Stimulated activated naive B cell treated with anti-CD40 and anti-IgM and Interleukin-4, amounts not matched to agents 10 μg/mL and 1 μg/mL and 100 μg/mL, for 72 hours (primary cell): Measurements from ENCODE around the gene IST1.
"Not testable (repeated sequence)": the region's sequence is repeated elsewhere in the genome, so short reads cannot be mapped to it uniquely, and the experiment has no call there.

Experiments used
- ATAC-seq, 2 donors: fragments of 150-1000 bp; cut with Tn5 transposase; replicated peaks; 2 replicates each; pipeline ENCODE4 v1.10.0; 2021; ENCODE audit warnings: moderate library complexity in 1 of 2
- DNase-seq: peaks from one replicate; pipeline ENCODE4 v3.0.0; 2021
- H3K27ac Mint-ChIP-seq: one replicate; pipeline ENCODE4 v1.8.0; 2022; ENCODE audit warnings: mild to moderate bottlenecking, mixed read lengths
- H3K27me3 Mint-ChIP-seq, 2 donors: one replicate each; pipeline ENCODE4 v1.8.0; 2022; ENCODE audit warnings: mixed read lengths in 2 of 2
- H3K36me3 Mint-ChIP-seq, 2 donors: one replicate each; pipeline ENCODE4 v1.8.0; 2022; ENCODE audit warnings: mixed read lengths in 2 of 2, mild to moderate bottlenecking in 1 of 2
- H3K4me1 Mint-ChIP-seq, 2 donors: one replicate each; pipeline ENCODE4 v1.8.0; 2022; ENCODE audit warnings: mixed read lengths in 2 of 2, mild to moderate bottlenecking in 1 of 2
- H3K4me3 Mint-ChIP-seq, 2 donors: one replicate each; pipeline ENCODE4 v1.8.0; 2022; ENCODE audit warnings: mild to moderate bottlenecking in 2 of 2, mixed read lengths in 2 of 2, moderate library complexity in 1 of 2
- H3K9me3 Mint-ChIP-seq, 2 donors: one replicate each; pipeline ENCODE4 v1.8.0; 2022; ENCODE audit warnings: mixed read lengths in 2 of 2, mild to moderate bottlenecking in 1 of 2

Gene IST1

GRCh38 chr16:71894229-71894920 lies 956 bp upstream of the IST1 start:
- H3K27me3 Mint-ChIP-seq = no peaks in the 10 kb centered on the region
- H3K4me1 Mint-ChIP-seq = peaks cover 3 to 23% of the 10 kb centered on the region in 2 donors
- peaks cover 8 to 9% of the 10 kb centered on the region in 2 donors for H3K36me3 Mint-ChIP-seq
- peak overlapping the region; percentile 87 to 99 for H3K4me3 Mint-ChIP-seq
- H3K9me3 Mint-ChIP-seq = no peaks in the 10 kb centered on the region
- ATAC-seq (peak; percentile 22 to 24), DNase-seq (peak; percentile 11)
- peak overlapping the region; percentile 99 for H3K27ac Mint-ChIP-seq

DNA sequence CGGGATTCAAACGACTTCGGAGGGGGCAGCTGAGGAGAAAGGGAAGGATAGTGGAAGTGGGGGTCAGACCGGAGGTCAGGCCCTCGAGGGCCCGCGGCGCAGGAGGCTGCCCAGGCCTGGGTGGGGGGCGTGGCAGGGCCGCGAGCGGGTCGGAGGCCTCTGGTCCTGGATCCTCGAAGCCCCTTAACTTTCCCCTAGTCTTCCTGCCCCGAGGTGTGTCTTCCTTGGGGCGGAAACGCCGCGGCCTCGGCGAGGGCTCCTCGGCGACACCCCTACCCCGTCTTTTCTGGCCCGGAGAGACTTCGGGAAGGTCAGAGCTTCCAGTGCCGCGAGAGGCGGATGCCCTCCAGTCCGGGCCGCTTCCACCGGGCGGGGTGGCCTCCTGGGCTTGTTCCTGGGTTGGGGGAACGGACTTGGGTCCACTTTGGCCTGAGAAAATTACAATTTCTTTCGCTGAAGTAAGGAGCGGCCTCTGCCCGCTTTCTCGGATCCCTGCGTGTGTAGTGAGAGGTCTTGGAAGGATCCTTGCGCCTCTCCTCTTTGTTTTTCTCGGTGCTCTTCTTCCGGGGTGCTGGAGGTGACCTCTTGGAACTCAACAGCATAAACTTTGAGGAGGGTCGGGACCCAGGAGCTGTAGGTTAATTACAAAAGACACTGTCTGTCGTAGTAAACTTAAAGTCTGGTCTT lies 491 bp downstream of the IST1 start:
- H3K9me3 Mint-ChIP-seq = no peaks in the 10 kb centered on the region
- peak; percentile 22 to 33 for ATAC-seq
- no peaks in the 10 kb centered on the region for H3K27me3 Mint-ChIP-seq
- peaks cover 9 to 13% of the 10 kb centered on the region in 2 donors for H3K36me3 Mint-ChIP-seq
- H3K4me1 Mint-ChIP-seq = peaks cover 8 to 37% of the 10 kb centered on the region in 2 donors
- peak overlapping the region; percentile 99 for H3K27ac Mint-ChIP-seq
- no peak for DNase-seq
- H3K4me3 Mint-ChIP-seq = peak overlapping the region; percentile 87 to 99

DNA sequence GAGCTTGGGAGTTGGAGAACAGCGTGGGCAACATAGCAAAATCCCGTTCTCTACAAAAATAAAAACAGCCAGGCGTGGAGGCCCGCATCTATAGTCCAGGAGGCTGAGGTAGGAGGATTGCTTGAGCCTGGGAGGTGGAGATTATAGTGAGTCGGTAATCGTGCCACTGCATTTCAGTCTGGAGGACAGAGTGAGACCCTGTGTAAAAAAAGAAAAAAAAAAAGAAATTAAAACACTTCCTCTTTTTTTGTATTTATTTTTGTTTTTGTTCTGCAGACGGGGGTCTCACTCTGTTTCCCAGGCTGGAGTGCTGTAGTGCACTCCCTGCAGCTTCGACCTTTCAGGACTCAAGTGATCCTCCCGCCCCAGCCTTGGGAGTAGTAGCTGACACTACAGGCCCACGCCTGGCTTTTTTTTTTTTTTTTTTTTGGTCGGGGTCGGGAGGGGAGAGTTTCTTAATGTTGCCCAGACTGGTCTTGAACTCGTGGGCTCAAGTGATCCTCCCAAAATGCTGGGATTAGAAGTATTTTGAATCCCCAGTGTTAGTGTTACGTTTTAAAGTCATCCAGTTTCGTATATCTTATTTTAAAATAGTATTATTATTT lies 1.5 kb downstream of the IST1 start:
- Mint-ChIP-seq H3K9me3 (no peaks in the 10 kb centered on the region), H3K4me1 (peaks cover 8 to 37% of the 10 kb centered on the region in 2 donors), H3K27ac (peak overlapping the region; percentile 82), H3K36me3 (peaks cover 9 to 17% of the 10 kb centered on the region in 2 donors), H3K27me3 (no peaks in the 10 kb centered on the region), H3K4me3 (peak overlapping the region; percentile 82 to 99)
- ATAC-seq (no peak), DNase-seq (no peak)

GRCh38 chr16:71899171-71899570 lies 3.8 kb downstream of the IST1 start:
- Mint-ChIP-seq H3K4me1 (peaks cover 14 to 42% of the 10 kb centered on the region in 2 donors), H3K27me3 (no peaks in the 10 kb centered on the region), H3K9me3 (no peaks in the 10 kb centered on the region), H3K36me3 (peaks cover 13 to 29% of the 10 kb centered on the region in 2 donors), H3K27ac (no peak overlapping the region), H3K4me3 (peak overlapping the region; percentile 32 to 58)
- DNase-seq = no peak
- no peak for ATAC-seq

GRCh38 chr16:71902656-71903365 lies 7.5 kb downstream of the IST1 start:
- Mint-ChIP-seq H3K36me3 (peaks cover 18 to 47% of the 10 kb centered on the region in 2 donors), H3K27ac (no peak overlapping the region), H3K4me1 (peaks cover 16 to 54% of the 10 kb centered on the region in 2 donors), H3K27me3 (no peaks in the 10 kb centered on the region), H3K4me3 (no peak overlapping the region), H3K9me3 (no peaks in the 10 kb centered on the region)
- DNase-seq (no peak), ATAC-seq (no peak)

- no peak for ATAC-seq
- Mint-ChIP-seq H3K4me3 (no peak overlapping the region), H3K27ac (peak overlapping the region; percentile 38), H3K36me3 (peaks cover 23 to 54% of the 10 kb centered on the region in 2 donors), H3K27me3 (no peaks in the 10 kb centered on the region), H3K4me1 (peaks cover 19 to 60% of the 10 kb centered on the region in 2 donors), H3K9me3 (no peaks in the 10 kb centered on the region)
- DNase-seq = no peak
Measured at GRCh38 chr16:71903608-71904007, 8.3 kb downstream of the IST1 start.

DNA sequence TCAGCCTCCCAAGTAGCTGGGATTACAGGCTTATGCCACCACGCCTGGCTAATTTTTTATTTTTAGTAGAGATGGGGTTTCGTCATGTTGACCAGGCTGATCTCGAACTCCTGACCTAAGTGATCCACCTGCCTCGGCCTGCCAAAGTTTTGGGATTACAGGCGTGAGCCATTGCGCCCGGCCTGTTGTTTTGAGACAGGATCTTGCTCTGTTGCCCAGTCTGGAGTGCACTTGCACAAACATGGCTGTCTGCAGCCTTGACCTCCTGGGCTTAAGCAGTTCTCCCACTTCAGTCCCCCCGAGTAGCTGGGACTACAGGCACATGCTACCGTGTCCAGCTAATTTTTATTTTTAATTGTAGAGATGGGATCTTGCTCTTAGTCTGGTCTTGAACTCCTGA lies 8.9 kb downstream of the IST1 start:
- H3K4me3 Mint-ChIP-seq = no peak overlapping the region
- H3K27me3 Mint-ChIP-seq = no peaks in the 10 kb centered on the region
- ATAC-seq (no peak), DNase-seq (no peak)
- peaks cover 23 to 57% of the 10 kb centered on the region in 2 donors for H3K36me3 Mint-ChIP-seq
- no peaks in the 10 kb centered on the region for H3K9me3 Mint-ChIP-seq
- H3K27ac Mint-ChIP-seq = no peak overlapping the region
- peaks cover 21 to 65% of the 10 kb centered on the region in 2 donors for H3K4me1 Mint-ChIP-seq

- not testable (repeated sequence) for H3K27me3 Mint-ChIP-seq, H3K9me3 Mint-ChIP-seq, DNase-seq, ATAC-seq, H3K4me3 Mint-ChIP-seq
- Mint-ChIP-seq H3K4me1 (peaks cover 19 to 62% of the 10 kb centered on the region in 2 donors), H3K36me3 (peaks cover 23 to 52% of the 10 kb centered on the region in 2 donors), H3K27ac (peak overlapping the region; percentile 27)
Measured at GRCh38 chr16:71905765-71906164, 10.4 kb downstream of the IST1 start.

DNA sequence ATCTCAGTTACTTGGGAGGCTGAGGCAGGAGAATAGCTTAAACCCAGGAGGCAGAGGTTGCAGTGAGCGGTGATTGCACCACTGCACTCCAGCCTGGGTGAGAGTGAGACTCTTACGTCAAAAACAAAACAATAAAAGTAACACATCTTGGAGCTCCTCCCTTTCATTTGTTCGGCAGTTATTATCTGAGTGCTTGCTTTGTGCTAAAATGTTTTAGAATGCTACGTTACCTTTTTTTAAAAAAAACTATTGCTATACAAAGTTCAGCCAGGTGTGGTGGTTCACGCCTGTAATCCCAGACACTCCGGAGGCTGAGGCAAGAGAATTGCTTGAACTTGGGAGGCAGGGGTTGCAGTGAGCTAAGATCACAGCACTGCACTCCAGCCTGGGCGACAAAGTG lies 15.8 kb downstream of the IST1 start:
- H3K4me3 Mint-ChIP-seq = no peak overlapping the region
- peaks cover 43 to 58% of the 10 kb centered on the region in 2 donors for H3K36me3 Mint-ChIP-seq
- no peak overlapping the region for H3K27ac Mint-ChIP-seq

GRCh38 chr16:71912534-71913275 lies 17.4 kb downstream of the IST1 start:
- Mint-ChIP-seq H3K9me3 (no peaks in the 10 kb centered on the region), H3K27me3 (no peaks in the 10 kb centered on the region), H3K4me3 (no peak overlapping the region), H3K27ac (no peak overlapping the region), H3K36me3 (peaks cover 40 to 53% of the 10 kb centered on the region in 2 donors), H3K4me1 (peaks cover 28 to 77% of the 10 kb centered on the region in 2 donors)
- DNase-seq (no peak), ATAC-seq (no peak)

More for the DNA sequence above, 15.8 kb downstream of the IST1 start:
- no peak for ATAC-seq
- no peak for DNase-seq
- H3K9me3 Mint-ChIP-seq = no peaks in the 10 kb centered on the region
- H3K4me1 Mint-ChIP-seq = peaks cover 27 to 80% of the 10 kb centered on the region in 2 donors
- H3K27me3 Mint-ChIP-seq = no peaks in the 10 kb centered on the region

GRCh38 chr16:71914802-71915201 lies 19.5 kb downstream of the IST1 start:
- no peak for DNase-seq
- H3K9me3 Mint-ChIP-seq = no peaks in the 10 kb centered on the region
- peaks cover 33 to 71% of the 10 kb centered on the region in 2 donors for H3K4me1 Mint-ChIP-seq
- H3K4me3 Mint-ChIP-seq = no peak overlapping the region
- no peak for ATAC-seq
- H3K27ac Mint-ChIP-seq = no peak overlapping the region
- peaks cover 51 to 61% of the 10 kb centered on the region in 2 donors for H3K36me3 Mint-ChIP-seq
- no peaks in the 10 kb centered on the region for H3K27me3 Mint-ChIP-seq

DNA sequence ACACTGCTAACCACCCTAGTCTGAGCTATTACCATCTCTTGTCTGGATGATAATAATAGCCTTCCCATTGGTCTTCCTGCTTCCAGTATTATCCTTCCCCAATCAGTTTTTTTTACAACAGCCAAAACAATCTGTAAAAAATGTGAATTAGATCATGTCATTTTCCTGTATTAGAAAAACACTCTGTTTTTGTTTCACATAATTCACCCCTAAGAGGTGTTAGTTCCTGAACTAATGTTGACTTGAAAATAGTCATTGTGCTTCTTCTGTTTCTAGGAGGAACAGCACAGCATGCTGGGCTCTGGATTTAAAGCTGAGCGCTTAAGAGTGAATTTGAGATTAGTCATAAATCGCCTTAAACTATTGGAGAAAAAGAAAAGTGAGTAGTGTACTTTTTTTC lies 20.0 kb downstream of the IST1 start:
- no peak overlapping the region for H3K4me3 Mint-ChIP-seq
- ATAC-seq (no peak), DNase-seq (no peak)
- H3K27me3 Mint-ChIP-seq = no peaks in the 10 kb centered on the region
- peaks cover 31 to 66% of the 10 kb centered on the region in 2 donors for H3K4me1 Mint-ChIP-seq
- H3K9me3 Mint-ChIP-seq = no peaks in the 10 kb centered on the region
- H3K36me3 Mint-ChIP-seq = peaks cover 49 to 65% of the 10 kb centered on the region in 2 donors
- H3K27ac Mint-ChIP-seq = peak overlapping the region; percentile 67

- Mint-ChIP-seq H3K4me1 (peaks cover 35 to 59% of the 10 kb centered on the region in 2 donors), H3K27ac (peak overlapping the region; percentile 28)
Measured at GRCh38 chr16:71916397-71916920, 21.1 kb downstream of the IST1 start.

More at GRCh38 chr16:71916397-71916920, 21.1 kb downstream of the IST1 start:
- no peaks in the 10 kb centered on the region for H3K9me3 Mint-ChIP-seq
- H3K36me3 Mint-ChIP-seq = peaks cover 58 to 74% of the 10 kb centered on the region in 2 donors
- no peaks in the 10 kb centered on the region for H3K27me3 Mint-ChIP-seq
- H3K4me3 Mint-ChIP-seq = no peak overlapping the region
- DNase-seq = no peak
- ATAC-seq = no peak
